ENCODE data around the gene TMEM184B. TPM values are rescaled to one million over a fixed set of nuclear protein-coding genes. Genes with fewer than 3 reads are reported as not detected.

Gene TMEM184B
- total RNA-seq, 1 experiment from 2014 or later = 18.6 TPM

- Histone ChIP-seq H3K9me3 (no peaks in the 10 kb centered on the region), H3K36me3 (peaks cover 32% of the 10 kb centered on the region), H3K4me3 (no peak overlapping the region), H3K27me3 (no peaks in the 10 kb centered on the region)
- DNase-seq = no peak
Observed at GRCh38 chr22:38264322-38264843, 8.4 kb downstream of the TMEM184B start.

- Histone ChIP-seq H3K9me3 (no peaks in the 10 kb centered on the region), H3K27me3 (no peaks in the 10 kb centered on the region), H3K4me3 (no peak overlapping the region), H3K36me3 (peaks cover 32% of the 10 kb centered on the region)
- DNase-seq = peak; percentile 26
Observed at GRCh38 chr22:38262051-38262795, 10.6 kb downstream of the TMEM184B start.

- no peak for DNase-seq
- no peaks in the 10 kb centered on the region for H3K9me3 ChIP-seq
- H3K4me3 ChIP-seq = no peak overlapping the region
- no peaks in the 10 kb centered on the region for H3K27me3 ChIP-seq
- H3K36me3 ChIP-seq = peaks cover 24% of the 10 kb centered on the region
Observed at GRCh38 chr22:38260761-38261681, 11.8 kb downstream of the TMEM184B start.

GRCh38 chr22:38259370-38259769 lies 13.4 kb downstream of the TMEM184B start:
- Histone ChIP-seq H3K27me3 (no peaks in the 10 kb centered on the region), H3K4me3 (no peak overlapping the region), H3K9me3 (no peaks in the 10 kb centered on the region), H3K36me3 (peaks cover 12% of the 10 kb centered on the region)
- DNase-seq = no peak

- H3K27me3 ChIP-seq = no peaks in the 10 kb centered on the region
- DNase-seq = no peak
- no peaks in the 10 kb centered on the region for H3K9me3 ChIP-seq
- H3K36me3 ChIP-seq = peaks cover 12% of the 10 kb centered on the region
- no peak overlapping the region for H3K4me3 ChIP-seq
Observed at GRCh38 chr22:38258895-38259294, 13.9 kb downstream of the TMEM184B start.

- DNase-seq = no peak
- Histone ChIP-seq H3K9me3 (no peaks in the 10 kb centered on the region), H3K4me3 (peak overlapping the region; percentile 28), H3K27me3 (no peaks in the 10 kb centered on the region), H3K36me3 (peaks cover 9% of the 10 kb centered on the region)
Observed at GRCh38 chr22:38257650-38258250, 15.1 kb downstream of the TMEM184B start.

GRCh38 chr22:38257181-38257580 lies 15.6 kb downstream of the TMEM184B start:
- Histone ChIP-seq H3K27me3 (no peaks in the 10 kb centered on the region), H3K9me3 (no peaks in the 10 kb centered on the region), H3K36me3 (peaks cover 11% of the 10 kb centered on the region), H3K4me3 (peak overlapping the region; percentile 28)
- peak; percentile 50 for DNase-seq

GRCh38 chr22:38255697-38256096 lies 17.1 kb downstream of the TMEM184B start:
- DNase-seq = no peak
- Histone ChIP-seq H3K9me3 (no peaks in the 10 kb centered on the region), H3K36me3 (peaks cover 20% of the 10 kb centered on the region), H3K4me3 (no peak overlapping the region), H3K27me3 (no peaks in the 10 kb centered on the region)

- Histone ChIP-seq H3K9me3 (peaks cover 2% of the 10 kb centered on the region; the same call in 1 of the 2 replicates), H3K27me3 (no peaks in the 10 kb centered on the region), H3K4me3 (no peak overlapping the region), H3K36me3 (peaks cover 31% of the 10 kb centered on the region)
- no peak for DNase-seq
Observed at GRCh38 chr22:38251341-38251692, 21.5 kb downstream of the TMEM184B start.

- H3K9me3 ChIP-seq = peaks cover 2% of the 10 kb centered on the region; the same call in 1 of the 2 replicates
- no peak for DNase-seq
- H3K4me3 ChIP-seq = no peak overlapping the region
- peaks cover 31% of the 10 kb centered on the region for H3K36me3 ChIP-seq
- H3K27me3 ChIP-seq = no peaks in the 10 kb centered on the region
Observed at GRCh38 chr22:38250643-38251340, 22.0 kb downstream of the TMEM184B start.

- H3K27me3 ChIP-seq = no peaks in the 10 kb centered on the region
- H3K4me3 ChIP-seq = no peak overlapping the region
- no peak for DNase-seq
- peaks cover 31% of the 10 kb centered on the region for H3K36me3 ChIP-seq
- peaks cover 2% of the 10 kb centered on the region; the same call in 1 of the 2 replicates for H3K9me3 ChIP-seq
Observed at GRCh38 chr22:38249803-38250642, 22.8 kb downstream of the TMEM184B start.

GRCh38 chr22:38249301-38249700 lies 23.5 kb downstream of the TMEM184B start:
- Histone ChIP-seq H3K36me3 (peaks cover 38% of the 10 kb centered on the region), H3K4me3 (no peak overlapping the region), H3K9me3 (peaks cover 2% of the 10 kb centered on the region; the same call in 1 of the 2 replicates), H3K27me3 (no peaks in the 10 kb centered on the region)
- no peak for DNase-seq

- Histone ChIP-seq H3K27me3 (no peaks in the 10 kb centered on the region), H3K36me3 (peaks cover 46% of the 10 kb centered on the region), H3K9me3 (peaks cover 2% of the 10 kb centered on the region; the same call in 1 of the 2 replicates), H3K4me3 (no peak overlapping the region)
- DNase-seq = no peak
Observed at GRCh38 chr22:38248280-38248679, 24.5 kb downstream of the TMEM184B start.

- DNase-seq = no peak
- H3K27me3 ChIP-seq = no peaks in the 10 kb centered on the region
- peaks cover 2% of the 10 kb centered on the region; the same call in 1 of the 2 replicates for H3K9me3 ChIP-seq
- H3K36me3 ChIP-seq = peaks cover 49% of the 10 kb centered on the region
- H3K4me3 ChIP-seq = no peak overlapping the region
Observed at GRCh38 chr22:38247713-38248112, 25.1 kb downstream of the TMEM184B start.

- DNase-seq = no peak
- H3K36me3 ChIP-seq = peaks cover 47% of the 10 kb centered on the region
- no peak overlapping the region for H3K4me3 ChIP-seq
- no peaks in the 10 kb centered on the region for H3K27me3 ChIP-seq
- H3K9me3 ChIP-seq = peaks cover 2% of the 10 kb centered on the region; the same call in 1 of the 2 replicates
Observed at GRCh38 chr22:38246692-38247091, 26.1 kb downstream of the TMEM184B start.
